Measurements from ENCODE around the gene TRAF3IP1.

DNA sequence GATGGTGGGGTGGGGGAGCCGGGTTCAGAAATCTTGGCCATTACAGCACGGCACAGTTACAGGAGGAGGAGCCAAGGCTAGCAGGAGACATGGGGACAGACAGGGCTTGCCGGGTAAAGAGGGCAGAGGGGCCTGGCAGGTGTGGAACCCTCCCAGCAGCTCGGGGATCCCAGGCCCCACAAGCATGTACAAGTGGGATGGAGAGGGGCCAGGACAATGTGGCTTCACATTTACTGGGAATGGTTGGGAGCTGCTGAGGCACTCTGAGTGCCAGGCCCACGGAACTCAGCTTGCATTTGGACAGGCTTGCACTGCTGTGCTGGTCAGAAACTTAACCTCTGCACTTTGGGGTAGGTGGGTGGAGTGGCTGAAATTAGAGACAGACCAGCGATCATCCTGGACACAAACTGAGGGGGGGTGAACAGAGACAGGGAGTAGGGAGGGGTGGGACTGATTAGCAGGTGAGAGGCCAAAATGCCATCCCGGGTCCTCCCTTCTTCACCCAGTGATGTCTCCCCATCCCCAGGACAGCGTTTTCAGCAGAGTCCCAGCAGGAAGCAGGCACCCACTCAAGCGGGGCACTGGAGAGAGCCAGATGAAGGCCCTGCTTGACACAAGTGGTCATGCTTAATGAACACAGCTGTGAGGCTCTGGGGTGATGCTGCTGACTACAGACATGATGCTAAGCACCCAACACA, 41.5 kb upstream of the TRAF3IP1 start:
- no peak for TF ChIP-seq MYC (IDR thresholded peaks at IDR 0.05; ENCODE audit: low read depth, low read length)
- TF ChIP-seq, protein P1, sequence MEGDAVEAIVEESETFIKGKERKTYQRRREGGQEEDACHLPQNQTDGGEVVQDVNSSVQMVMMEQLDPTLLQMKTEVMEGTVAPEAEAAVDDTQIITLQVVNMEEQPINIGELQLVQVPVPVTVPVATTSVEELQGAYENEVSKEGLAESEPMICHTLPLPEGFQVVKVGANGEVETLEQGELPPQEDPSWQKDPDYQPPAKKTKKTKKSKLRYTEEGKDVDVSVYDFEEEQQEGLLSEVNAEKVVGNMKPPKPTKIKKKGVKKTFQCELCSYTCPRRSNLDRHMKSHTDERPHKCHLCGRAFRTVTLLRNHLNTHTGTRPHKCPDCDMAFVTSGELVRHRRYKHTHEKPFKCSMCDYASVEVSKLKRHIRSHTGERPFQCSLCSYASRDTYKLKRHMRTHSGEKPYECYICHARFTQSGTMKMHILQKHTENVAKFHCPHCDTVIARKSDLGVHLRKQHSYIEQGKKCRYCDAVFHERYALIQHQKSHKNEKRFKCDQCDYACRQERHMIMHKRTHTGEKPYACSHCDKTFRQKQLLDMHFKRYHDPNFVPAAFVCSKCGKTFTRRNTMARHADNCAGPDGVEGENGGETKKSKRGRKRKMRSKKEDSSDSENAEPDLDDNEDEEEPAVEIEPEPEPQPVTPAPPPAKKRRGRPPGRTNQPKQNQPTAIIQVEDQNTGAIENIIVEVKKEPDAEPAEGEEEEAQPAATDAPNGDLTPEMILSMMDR (IDR thresholded peaks at IDR 0.05; ENCODE audit: low read depth, low read length), result no peak
- no peak for TF ChIP-seq POLR2A (IDR thresholded peaks at IDR 0.05; ENCODE audit: extremely low read depth, insufficient read length)
- TF ChIP-seq MAX (IDR thresholded peaks at IDR 0.05; ENCODE audit: low read depth, low read length), result no peak

Measured in NB4 (cell line).